Liver (tissue), 2 donors: ENCODE measurements around the gene ZNF276.

Experiments
- CTCF ChIP-seq: fragments of 150-350 bp; IDR thresholded peaks from 2 replicates; pipeline ENCODE4 v1.5.1; 2017; ENCODE audit warnings: improper control_type of control experiment, low read depth, low read length; ENCODE audit not compliant: missing input control
- REST ChIP-seq: IDR thresholded peaks from 2 replicates; pipeline ENCODE4 v1.6.1; 2016; ENCODE audit warnings: antibody characterized with exemption, mild to moderate bottlenecking
- donor health status: healthy.

GRCh38 chr16:89716916-89717687, 4.2 kb upstream of the ZNF276 start:
- TF ChIP-seq CTCF: no peak
- no peak for TF ChIP-seq REST
